Duodenal mucosa (tissue), 2 donors: Measurements from ENCODE around the gene ERCC8.
"Not testable (repeated sequence)": the region's sequence is repeated elsewhere in the genome, so short reads cannot be mapped to it uniquely, and the experiment has no call there.

Experiments
- H3K27ac ChIP-seq: one replicate; pipeline ENCODE4 v1.7.0; 2013; ENCODE audit warnings: low read depth, low read length
- H3K27me3 ChIP-seq, 2 donors: one replicate each; pipeline ENCODE4 v1.7.0; 2013; ENCODE audit warnings: low read length in 2 of 2, control low read depth in 1 of 2; ENCODE audit not compliant: insufficient read depth in 2 of 2, control insufficient read depth in 1 of 2
- H3K36me3 ChIP-seq, 2 donors: one replicate each; pipeline ENCODE4 v1.7.0; 2013; ENCODE audit warnings: low read length in 2 of 2, control low read depth in 1 of 2; ENCODE audit not compliant: insufficient read depth in 2 of 2, control insufficient read depth in 1 of 2
- H3K4me1 ChIP-seq, 2 donors: one replicate each; pipeline ENCODE4 v1.7.0; 2013; ENCODE audit warnings: low read length in 2 of 2, control low read depth in 1 of 2; ENCODE audit not compliant: insufficient read depth in 2 of 2, control insufficient read depth in 1 of 2
- H3K4me3 ChIP-seq, 2 donors: one replicate each; pipeline ENCODE4 v1.7.0; 2013; ENCODE audit warnings: low read length in 2 of 2, low read depth in 1 of 2
- H3K9ac ChIP-seq, 2 donors: one replicate each; pipeline ENCODE4 v1.7.0; 2013; ENCODE audit warnings: low read length in 2 of 2, low read depth in 1 of 2
- H3K9me3 ChIP-seq, 2 donors: one replicate each; pipeline ENCODE4 v1.7.0; 2013; ENCODE audit warnings: low read length in 2 of 2, control low read depth in 1 of 2; ENCODE audit not compliant: control insufficient read depth in 1 of 2

ERCC8 gene

GRCh38 chr5:60886158-60886557, 58.7 kb downstream of the ERCC8 start:
- H3K27ac ChIP-seq = no peak overlapping the region
- no peaks in the 10 kb centered on the region for H3K9me3 ChIP-seq
- H3K36me3 ChIP-seq = no peaks in the 10 kb centered on the region
- H3K4me3 ChIP-seq = no peak overlapping the region
- no peaks in the 10 kb centered on the region for H3K27me3 ChIP-seq
- no peak overlapping the region for H3K9ac ChIP-seq
- no peaks in the 10 kb centered on the region for H3K4me1 ChIP-seq

- Histone ChIP-seq H3K9ac (no peak overlapping the region), H3K27ac (no peak overlapping the region), H3K4me1 (no peaks in the 10 kb centered on the region), H3K4me3 (no peak overlapping the region), H3K27me3 (no peaks in the 10 kb centered on the region), H3K36me3 (no peaks in the 10 kb centered on the region), H3K9me3 (no peaks in the 10 kb centered on the region)
These were observed 61.6 kb downstream of the ERCC8 start for GRCh38 chr5:60883229-60883628.

DNA sequence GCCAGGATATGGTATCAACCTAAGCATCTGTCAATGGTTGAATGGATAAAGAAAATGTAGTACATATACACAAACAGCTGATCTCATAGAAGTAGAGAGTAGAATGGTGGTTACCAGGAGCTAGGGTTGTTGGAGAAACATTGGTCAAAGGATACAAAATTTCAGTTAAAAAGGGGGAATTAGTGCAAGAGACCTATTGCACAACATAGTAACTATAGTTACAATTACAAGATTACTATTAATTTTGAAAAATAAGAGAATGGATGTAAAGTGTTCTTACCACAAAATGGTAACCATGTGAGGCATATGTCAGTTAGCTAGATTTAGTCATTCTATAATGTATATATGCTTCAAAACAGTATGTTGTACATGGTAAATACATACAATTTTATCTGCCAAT, 72.0 kb downstream of the ERCC8 start:
- Histone ChIP-seq H3K9ac (no peak overlapping the region), H3K9me3 (peaks cover 2 to 8% of the 10 kb centered on the region in 2 donors), H3K4me1 (no peaks in the 10 kb centered on the region), H3K27ac (no peak overlapping the region), H3K36me3 (no peaks in the 10 kb centered on the region), H3K27me3 (no peaks in the 10 kb centered on the region), H3K4me3 (no peak overlapping the region)

DNA sequence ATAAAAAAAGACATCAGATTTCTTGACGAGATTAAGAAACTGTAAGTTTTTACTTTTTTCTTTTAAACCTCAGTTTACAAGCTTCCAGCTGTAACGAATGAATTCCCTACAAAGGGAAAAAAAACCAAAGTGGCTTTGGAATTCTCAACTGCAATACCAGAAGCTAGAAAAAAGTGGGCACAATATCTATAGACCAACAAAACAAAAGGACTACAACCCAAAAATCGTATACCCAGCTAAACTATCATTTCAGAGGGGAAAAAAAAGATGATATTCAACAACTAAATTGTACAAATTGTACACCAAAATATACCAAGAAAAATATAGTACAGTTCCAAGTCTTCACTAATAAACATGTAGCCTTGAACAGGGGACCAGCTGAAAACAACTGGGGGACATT, 74.0 kb downstream of the ERCC8 start:
- H3K27me3 ChIP-seq = no peaks in the 10 kb centered on the region
- no peaks in the 10 kb centered on the region for H3K36me3 ChIP-seq
- peaks cover 2 to 8% of the 10 kb centered on the region in 2 donors for H3K9me3 ChIP-seq
- no peak overlapping the region for H3K4me3 ChIP-seq
- H3K27ac ChIP-seq = no peak overlapping the region
- no peak overlapping the region for H3K9ac ChIP-seq
- H3K4me1 ChIP-seq = no peaks in the 10 kb centered on the region

DNA sequence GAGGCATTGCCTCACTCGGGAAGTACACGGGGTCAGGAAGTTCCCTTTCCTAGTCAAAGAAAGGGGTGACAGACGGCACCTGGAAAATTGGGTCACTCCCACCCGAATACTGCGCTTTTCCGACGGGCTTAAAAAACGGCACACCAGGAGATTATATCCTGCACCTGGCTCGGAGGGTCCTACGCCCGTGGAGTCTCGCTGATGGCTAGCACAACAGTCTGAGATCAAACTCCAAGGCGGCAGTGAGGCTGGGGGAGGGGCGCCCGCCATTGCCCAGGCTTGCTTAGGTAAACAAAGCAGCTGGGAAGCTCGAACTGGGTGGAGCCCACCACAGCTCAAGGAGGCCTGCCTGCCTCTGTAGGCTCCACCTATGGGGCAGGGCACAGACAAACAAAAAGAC, 84.3 kb downstream of the ERCC8 start:
- H3K27ac ChIP-seq, H3K4me1 ChIP-seq, H3K4me3 ChIP-seq, H3K9me3 ChIP-seq, H3K36me3 ChIP-seq, H3K27me3 ChIP-seq, H3K9ac ChIP-seq: not testable (repeated sequence)

- Histone ChIP-seq H3K4me3 (no peak overlapping the region), H3K27ac (no peak overlapping the region), H3K36me3 (no peaks in the 10 kb centered on the region), H3K4me1 (no peaks in the 10 kb centered on the region), H3K27me3 (no peaks in the 10 kb centered on the region), H3K9ac (no peak overlapping the region), H3K9me3 (no peaks in the 10 kb centered on the region)
These were observed 88.8 kb downstream of the ERCC8 start for GRCh38 chr5:60856066-60856465.

DNA sequence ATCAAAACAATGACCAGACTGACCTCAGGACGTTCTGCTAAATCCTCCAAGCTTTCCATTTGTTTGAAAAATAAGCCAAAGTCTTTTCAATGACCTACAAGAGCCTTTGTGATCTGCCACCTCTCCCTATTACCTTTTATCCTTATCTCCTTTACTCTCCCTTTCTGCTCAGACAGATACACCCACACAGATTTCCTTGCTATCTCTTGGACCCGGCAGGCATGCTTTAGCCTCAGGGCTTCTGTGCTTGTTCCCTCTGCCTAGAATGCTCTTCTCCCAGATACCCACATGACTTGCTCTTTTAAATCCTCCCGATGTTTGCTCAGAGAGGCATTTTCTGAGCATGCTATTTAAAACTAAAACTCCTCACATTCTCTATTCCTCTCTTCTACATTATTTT, 91.9 kb downstream of the ERCC8 start:
- H3K9me3 ChIP-seq = no peaks in the 10 kb centered on the region
- no peak overlapping the region for H3K4me3 ChIP-seq
- no peaks in the 10 kb centered on the region for H3K4me1 ChIP-seq
- H3K9ac ChIP-seq = no peak overlapping the region
- no peaks in the 10 kb centered on the region for H3K36me3 ChIP-seq
- no peak overlapping the region for H3K27ac ChIP-seq
- H3K27me3 ChIP-seq = no peaks in the 10 kb centered on the region

- no peak overlapping the region for H3K27ac ChIP-seq
- no peaks in the 10 kb centered on the region for H3K4me1 ChIP-seq
- H3K36me3 ChIP-seq = no peaks in the 10 kb centered on the region
- no peak overlapping the region for H3K9ac ChIP-seq
- H3K4me3 ChIP-seq = no peak overlapping the region
- no peaks in the 10 kb centered on the region for H3K27me3 ChIP-seq
- no peaks in the 10 kb centered on the region for H3K9me3 ChIP-seq
These were observed 92.6 kb downstream of the ERCC8 start for GRCh38 chr5:60852317-60852716.

DNA sequence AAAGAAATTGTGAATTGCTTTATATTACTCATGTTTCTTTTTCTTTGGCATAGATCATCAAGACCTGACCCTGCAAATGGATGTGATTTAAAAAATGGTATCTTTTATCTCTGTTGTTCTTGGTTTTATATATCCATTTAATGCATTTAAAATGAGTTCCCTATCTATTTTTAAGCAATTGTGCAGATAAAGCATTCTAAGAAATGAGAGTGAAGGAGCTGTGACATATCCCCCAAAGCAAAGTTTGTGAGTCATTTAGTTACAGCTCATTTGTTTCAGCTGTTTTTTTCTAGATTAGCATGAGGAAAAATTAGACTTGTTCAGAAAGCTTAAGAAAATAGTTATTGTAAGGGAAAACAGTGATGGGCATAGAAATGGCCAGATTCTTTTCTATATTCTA, 93.2 kb downstream of the ERCC8 start:
- Histone ChIP-seq H3K27ac (no peak overlapping the region), H3K4me3 (no peak overlapping the region), H3K36me3 (no peaks in the 10 kb centered on the region), H3K9ac (no peak overlapping the region), H3K4me1 (no peaks in the 10 kb centered on the region), H3K9me3 (no peaks in the 10 kb centered on the region), H3K27me3 (no peaks in the 10 kb centered on the region)

DNA sequence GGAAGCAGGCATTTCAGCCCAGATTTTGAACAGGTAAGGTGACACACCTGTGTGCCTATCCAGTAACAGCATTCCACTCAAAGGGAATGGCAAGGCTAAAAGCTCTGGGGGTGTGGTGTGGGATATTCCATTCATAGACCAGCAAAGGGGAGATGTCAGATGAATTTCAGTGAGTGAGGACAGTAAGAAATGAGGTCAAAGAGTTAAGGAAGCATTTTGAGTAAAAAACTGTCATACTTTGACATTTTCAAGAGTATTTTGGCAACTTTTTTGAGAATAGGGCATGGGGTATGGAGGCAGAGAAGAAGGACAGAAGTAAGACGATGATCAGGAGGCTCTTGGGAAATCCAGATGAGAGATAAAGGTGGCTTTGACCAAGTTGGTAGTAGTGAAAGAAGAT, 98.6 kb downstream of the ERCC8 start:
- H3K36me3 ChIP-seq = no peaks in the 10 kb centered on the region
- H3K27ac ChIP-seq = no peak overlapping the region
- H3K4me1 ChIP-seq = peaks cover 4 to 10% of the 10 kb centered on the region in 2 donors
- H3K9me3 ChIP-seq = no peaks in the 10 kb centered on the region
- H3K4me3 ChIP-seq = no peak overlapping the region
- H3K27me3 ChIP-seq = peaks cover 0 to 12% of the 10 kb centered on the region in 2 donors
- no peak overlapping the region for H3K9ac ChIP-seq
